ENCODE results near the gene ADRM1.

Gene ADRM1

GRCh38 chr20:62281161-62281933 lies 21.4 kb upstream of the ADRM1 start:
- no peak for DNase-seq

- no peak for DNase-seq
These were observed 20.7 kb upstream of the ADRM1 start for GRCh38 chr20:62282103-62282502.

- no peak for DNase-seq
These were observed 19.8 kb upstream of the ADRM1 start for GRCh38 chr20:62282877-62283503.

GRCh38 chr20:62284448-62284847 lies 18.3 kb upstream of the ADRM1 start:
- no peak for DNase-seq

- DNase-seq = no peak
These were observed 17.6 kb upstream of the ADRM1 start for GRCh38 chr20:62285151-62285550.

GRCh38 chr20:62285722-62286121 lies 17.1 kb upstream of the ADRM1 start:
- no peak for DNase-seq

GRCh38 chr20:62286493-62287064 lies 16.2 kb upstream of the ADRM1 start:
- DNase-seq = no peak

GRCh38 chr20:62287129-62287528 lies 15.7 kb upstream of the ADRM1 start:
- no peak for DNase-seq

GRCh38 chr20:62287759-62288534 lies 14.8 kb upstream of the ADRM1 start:
- DNase-seq = no peak

- DNase-seq = no peak
These were observed 14.2 kb upstream of the ADRM1 start for GRCh38 chr20:62288535-62289105.

- no peak for DNase-seq
These were observed 13.7 kb upstream of the ADRM1 start for GRCh38 chr20:62289131-62289530.

- DNase-seq = no peak
These were observed 12.9 kb upstream of the ADRM1 start for GRCh38 chr20:62289898-62290297.

- DNase-seq = no peak
These were observed 11.3 kb upstream of the ADRM1 start for GRCh38 chr20:62291251-62292066.

GRCh38 chr20:62292108-62292507 lies 10.7 kb upstream of the ADRM1 start:
- no peak for DNase-seq

GRCh38 chr20:62293111-62293784 lies 9.5 kb upstream of the ADRM1 start:
- DNase-seq = no peak

- no peak for DNase-seq
These were observed 8.9 kb upstream of the ADRM1 start for GRCh38 chr20:62293946-62294345.

GRCh38 chr20:62294516-62294915 lies 8.3 kb upstream of the ADRM1 start:
- no peak for DNase-seq

- DNase-seq = no peak
These were observed 5.9 kb upstream of the ADRM1 start for GRCh38 chr20:62296724-62297448.

GRCh38 chr20:62297449-62298227 lies 5.2 kb upstream of the ADRM1 start:
- no peak for DNase-seq
